ENCODE data around the gene CT45A8. TPM values are rescaled to one million over a fixed set of nuclear protein-coding genes. Genes with fewer than 3 reads are reported as not detected.

The CT45A8 gene
- total and polyA plus RNA-seq, 2 of the 8 experiments (the other 6 are each of a cell fraction or from before 2014, with no cell fraction given) = not detected

Other genes with a start within 250 kb of the CT45A8 start
- gene CT45A1, start 140.9 kb downstream of the CT45A8 start, total RNA-seq (2021; fragmentation: NEBNext Ultra II Directional; extraction: Animal tissue kit (Norgen Biotek cat#: 25700)) = not detected in 2 replicates
- not detected in 2 replicates for gene CT45A1, start 140.9 kb downstream of the CT45A8 start, polyA plus RNA-seq (2011; rRNA removed)
- not detected in 2 replicates for gene CT45A3, start 86.3 kb downstream of the CT45A8 start, total RNA-seq (2021; fragmentation: NEBNext Ultra II Directional; extraction: Animal tissue kit (Norgen Biotek cat#: 25700))
- not detected in 2 replicates for gene CT45A3, start 86.3 kb downstream of the CT45A8 start, polyA plus RNA-seq (2011; rRNA removed)
- gene CT45A5, start 69.0 kb downstream of the CT45A8 start, total RNA-seq (2021; fragmentation: NEBNext Ultra II Directional; extraction: Animal tissue kit (Norgen Biotek cat#: 25700)) = not detected in 2 replicates
- gene CT45A5, start 69.0 kb downstream of the CT45A8 start, polyA plus RNA-seq (2011; rRNA removed) = not detected in 2 replicates
- gene CT45A6, start 51.8 kb downstream of the CT45A8 start, total RNA-seq (2021; fragmentation: NEBNext Ultra II Directional; extraction: Animal tissue kit (Norgen Biotek cat#: 25700)) = not detected in 2 replicates
- gene CT45A6, start 51.8 kb downstream of the CT45A8 start, polyA plus RNA-seq (2011; rRNA removed) = not detected in 2 replicates
- gene CT45A2, start 34.5 kb downstream of the CT45A8 start, total RNA-seq (2021; fragmentation: NEBNext Ultra II Directional; extraction: Animal tissue kit (Norgen Biotek cat#: 25700)) = not detected in 2 replicates
- gene CT45A2, start 34.5 kb downstream of the CT45A8 start, polyA plus RNA-seq (2011; rRNA removed) = not detected in 2 replicates
- not detected in 2 replicates for gene CT45A7, start 17.3 kb downstream of the CT45A8 start, total RNA-seq (2021; fragmentation: NEBNext Ultra II Directional; extraction: Animal tissue kit (Norgen Biotek cat#: 25700))
- gene CT45A7, start 17.3 kb downstream of the CT45A8 start, polyA plus RNA-seq (2011; rRNA removed) = not detected in 2 replicates
- gene CT45A9, start 17.3 kb upstream of the CT45A8 start, total RNA-seq (2021; fragmentation: NEBNext Ultra II Directional; extraction: Animal tissue kit (Norgen Biotek cat#: 25700)) = not detected in 2 replicates
- gene CT45A9, start 17.3 kb upstream of the CT45A8 start, polyA plus RNA-seq (2011; rRNA removed) = not detected in 2 replicates
- not detected in 2 replicates for gene CT45A10, start 38.9 kb upstream of the CT45A8 start, total RNA-seq (2021; fragmentation: NEBNext Ultra II Directional; extraction: Animal tissue kit (Norgen Biotek cat#: 25700))
- not detected in 2 replicates for gene CT45A10, start 38.9 kb upstream of the CT45A8 start, polyA plus RNA-seq (2011; rRNA removed)
- not detected in 2 replicates for gene SAGE1, start 39.2 kb upstream of the CT45A8 start, total RNA-seq (2021; fragmentation: NEBNext Ultra II Directional; extraction: Animal tissue kit (Norgen Biotek cat#: 25700))
- gene SAGE1, start 39.2 kb upstream of the CT45A8 start, polyA plus RNA-seq (2011; rRNA removed) = not detected in 2 replicates
- gene MMGT1, start 119.5 kb upstream of the CT45A8 start, total RNA-seq (2021; fragmentation: NEBNext Ultra II Directional; extraction: Animal tissue kit (Norgen Biotek cat#: 25700)) = 19.1 and 20.5 TPM in 2 replicates
- gene MMGT1, start 119.5 kb upstream of the CT45A8 start, polyA plus RNA-seq (2011; rRNA removed) = 6.3 and 10.0 TPM in 2 replicates
- gene SLC9A6, start 130.9 kb upstream of the CT45A8 start, total RNA-seq (2021; fragmentation: NEBNext Ultra II Directional; extraction: Animal tissue kit (Norgen Biotek cat#: 25700)) = 12.2 and 14.1 TPM in 2 replicates
- 5.6 and 8.0 TPM in 2 replicates for gene SLC9A6, start 130.9 kb upstream of the CT45A8 start, polyA plus RNA-seq (2011; rRNA removed)